ENCODE data around the gene PRND.

- TF ChIP-seq CTCF (conservative IDR thresholded peaks at IDR 0.05), result no peak
- no peak for TF ChIP-seq EZH2 (IDR thresholded peaks at IDR 0.05; ENCODE audit: low read depth)
These were observed 19.0 kb upstream of the PRND start for GRCh38 chr20:4702562-4703280.

All from PC-9 (cell line).